Activated CD4-positive, alpha-beta memory T cell treated with anti-CD3 and anti-CD28 coated beads for 36 hours (primary cell): ENCODE data around the gene PTPRN2. TPM values are rescaled to one million over a fixed set of nuclear protein-coding genes. Genes with fewer than 3 reads are reported as not detected.

Experiments used
- CTCF ChIA-PET: fragments of 350-600 bp; sonication (Branson Sonifier 250); formaldehyde crosslinking; loops from one replicate; lab custom pipeline; 2021; ENCODE audit warnings: antibody characterized with exemption, inconsistent platforms; lab: Charles Lee
- POLR2A ChIA-PET: fragments of 350-600 bp; sonication (Branson Sonifier 250); formaldehyde crosslinking; loops from one replicate; lab custom pipeline; 2021; ENCODE audit warnings: antibody characterized with exemption; lab: Charles Lee
- DNase-seq: peaks from one replicate; pipeline ENCODE4 v3.0.0-alpha.2; 2020
- H3K27ac Mint-ChIP-seq: one replicate; pipeline ENCODE4 v1.8.0; 2021; ENCODE audit warnings: mixed read lengths
- H3K27me3 Mint-ChIP-seq: one replicate; pipeline ENCODE4 v1.8.0; 2021; ENCODE audit warnings: mixed read lengths
- H3K36me3 Mint-ChIP-seq: one replicate; pipeline ENCODE4 v1.8.0; 2021; ENCODE audit warnings: mixed read lengths
- H3K4me1 Mint-ChIP-seq: one replicate; pipeline ENCODE4 v1.8.0; 2021; ENCODE audit warnings: low read depth, mixed read lengths
- H3K4me3 Mint-ChIP-seq: one replicate; pipeline ENCODE4 v1.8.0; 2021; ENCODE audit warnings: mild to moderate bottlenecking, mixed read lengths
- H3K9me3 Mint-ChIP-seq: one replicate; pipeline ENCODE4 v1.8.0; 2021; ENCODE audit warnings: mixed read lengths
- intact Hi-C: fragments of 100-400 bp; cut with micrococcal nuclease; formaldehyde crosslinking; loops from one replicate; pipeline ENCODE4 v1.15.1; 2023
- total RNA-seq, 2 experiments: library from RNA; stranded (reverse); gene quantifications; one replicate each; pipeline ENCODE4 v1.2.3, GENCODE V29; 2021

The PTPRN2 gene
- total RNA-seq, 2 experiments from 2014 or later = 0.51 to 0.64 TPM

DNA sequence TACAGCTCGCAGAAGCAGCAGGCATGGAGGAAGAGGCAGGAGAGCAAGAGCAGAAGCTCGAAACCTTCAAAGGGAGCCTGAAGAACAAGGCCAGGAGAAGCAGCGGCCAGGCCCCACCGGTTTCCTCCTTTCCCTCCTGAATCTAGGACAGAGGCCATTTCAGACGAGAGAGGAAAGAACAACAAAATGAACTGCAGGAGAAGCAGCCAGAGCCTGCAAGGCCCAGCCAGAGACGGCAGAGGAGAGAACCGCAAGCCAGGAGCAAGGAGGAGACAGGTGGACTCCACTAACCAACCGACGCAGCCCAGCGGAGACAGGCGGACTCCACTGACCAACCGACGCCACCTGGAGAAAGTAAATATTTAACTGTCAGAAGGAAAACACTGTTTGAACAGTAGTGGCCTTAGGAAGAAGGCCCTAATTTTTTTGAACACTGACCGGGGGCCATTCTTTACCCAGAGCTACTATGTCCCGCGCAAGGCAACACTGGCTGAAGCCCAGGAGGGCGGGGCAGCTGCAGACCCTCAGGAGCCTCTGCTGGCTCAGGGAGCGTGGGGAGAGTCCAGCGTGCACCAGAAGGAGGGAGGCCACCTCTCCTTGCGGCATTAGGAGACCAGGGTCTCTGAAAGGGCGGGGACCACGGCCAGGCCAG lies 559.2 kb downstream of the PTPRN2 start:
- no peak overlapping the region for H3K4me3 Mint-ChIP-seq
- H3K27me3 Mint-ChIP-seq = peaks cover 5% of the 10 kb centered on the region
- intact Hi-C loops = no loop called here
- H3K36me3 Mint-ChIP-seq = peaks cover 3% of the 10 kb centered on the region
- DNase-seq = no peak
- H3K9me3 Mint-ChIP-seq = peaks cover 5% of the 10 kb centered on the region
- no peaks in the 10 kb centered on the region for H3K4me1 Mint-ChIP-seq
- CTCF ChIA-PET = no interaction called here
- POLR2A ChIA-PET = no interaction called here
- H3K27ac Mint-ChIP-seq = no peak overlapping the region

DNA sequence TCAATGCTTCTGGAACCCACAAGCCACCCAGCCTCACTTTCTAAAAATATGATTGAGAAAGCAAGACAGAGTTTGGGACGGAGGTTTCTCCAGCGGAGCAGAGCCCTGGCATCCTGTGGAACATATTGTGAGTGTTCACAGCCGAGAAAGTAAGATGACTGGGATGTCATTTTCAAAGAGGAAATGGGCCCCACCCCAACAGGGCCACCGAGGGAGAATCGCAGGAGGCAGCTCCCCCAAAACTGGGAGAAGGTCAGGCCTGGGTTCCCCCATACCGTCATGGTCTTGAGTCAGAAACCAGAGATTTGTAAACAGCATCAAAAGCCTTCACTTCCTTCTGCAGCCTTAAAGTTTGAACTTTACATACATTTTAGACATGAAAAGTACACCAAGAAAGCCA lies 560.0 kb downstream of the PTPRN2 start:
- no peaks in the 10 kb centered on the region for H3K27me3 Mint-ChIP-seq
- H3K36me3 Mint-ChIP-seq = no peaks in the 10 kb centered on the region
- POLR2A ChIA-PET = no interaction called here
- no peaks in the 10 kb centered on the region for H3K4me1 Mint-ChIP-seq
- H3K4me3 Mint-ChIP-seq = no peak overlapping the region
- no peaks in the 10 kb centered on the region for H3K9me3 Mint-ChIP-seq
- no peak overlapping the region for H3K27ac Mint-ChIP-seq
- CTCF ChIA-PET = no interaction called here
- no peak for DNase-seq
- intact Hi-C loops = no loop called here

DNA sequence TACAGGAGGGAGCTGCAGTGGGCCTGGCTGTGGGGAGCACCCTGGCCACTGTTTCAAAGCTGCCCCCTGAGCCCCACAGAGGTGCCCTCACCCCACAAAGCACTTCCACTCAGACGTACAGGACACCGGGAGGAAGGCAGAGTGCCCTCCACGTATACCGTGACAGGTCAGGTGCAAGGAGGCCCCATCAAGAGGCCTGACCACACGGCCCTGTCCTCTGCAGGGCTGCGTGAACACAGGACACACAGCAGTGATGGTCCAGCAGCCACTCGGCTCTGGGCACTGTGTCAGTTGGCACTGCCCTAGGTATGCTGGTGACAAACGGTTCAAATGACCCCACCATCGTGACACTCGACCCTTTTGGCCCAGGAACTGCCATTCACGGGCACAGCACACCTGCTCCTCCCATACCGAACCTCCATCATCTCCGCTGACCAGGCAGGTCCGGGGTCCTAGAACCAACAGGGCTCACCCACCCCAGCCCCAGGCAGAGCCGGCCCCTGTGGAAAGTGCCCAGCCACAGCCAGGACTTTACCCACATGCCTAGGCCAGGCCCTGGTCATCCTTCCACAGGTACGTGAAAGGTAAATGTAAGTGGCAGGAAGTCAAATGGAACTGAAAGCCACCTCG lies 560.9 kb downstream of the PTPRN2 start:
- CTCF ChIA-PET = no interaction called here
- H3K36me3 Mint-ChIP-seq = no peaks in the 10 kb centered on the region
- POLR2A ChIA-PET = no interaction called here

DNA sequence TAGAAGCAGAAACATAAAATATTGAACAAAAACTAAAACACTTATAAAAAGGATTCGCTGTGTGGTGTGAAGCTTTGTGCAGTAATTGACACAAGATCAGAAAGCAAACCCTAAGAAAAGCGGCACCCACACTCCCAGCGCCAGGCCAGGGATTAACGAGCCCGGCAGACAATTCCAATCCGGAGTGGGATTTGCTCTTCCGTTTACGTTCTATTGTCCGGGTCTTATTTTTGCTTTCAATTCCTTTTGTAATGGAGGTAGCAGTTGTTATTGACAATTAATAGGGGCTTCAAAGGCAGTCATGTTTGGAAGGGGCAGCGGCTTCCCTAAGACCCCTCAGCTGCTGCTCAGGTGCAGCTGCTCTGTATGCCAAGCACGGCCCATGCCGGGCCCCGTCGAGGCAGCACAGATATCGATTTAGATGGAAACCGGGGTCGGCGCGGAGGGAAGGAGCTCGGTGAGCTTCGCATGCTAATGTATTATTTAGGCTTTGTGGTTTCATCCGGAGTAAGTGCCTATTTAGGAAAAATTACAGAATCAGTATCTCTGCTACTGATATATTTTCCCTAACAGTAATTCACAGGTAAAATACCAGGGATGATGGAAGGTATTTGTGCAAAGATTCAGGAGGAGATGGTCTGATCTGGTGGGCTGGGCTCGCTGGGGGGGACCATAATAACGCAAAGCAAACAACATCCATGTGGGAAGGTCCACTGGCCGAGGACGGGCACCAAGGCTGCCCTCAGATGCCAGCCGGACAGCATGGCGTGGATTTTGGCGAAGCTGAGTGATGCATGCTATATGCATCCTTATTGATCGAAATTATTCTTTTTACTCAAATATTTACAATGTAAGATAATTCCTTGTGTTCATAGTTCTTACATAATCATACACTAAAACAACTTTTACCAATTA lies 561.7 kb downstream of the PTPRN2 start:
- Mint-ChIP-seq H3K4me1 (no peaks in the 10 kb centered on the region), H3K27me3 (no peaks in the 10 kb centered on the region), H3K27ac (no peak overlapping the region), H3K4me3 (no peak overlapping the region), H3K9me3 (no peaks in the 10 kb centered on the region), H3K36me3 (no peaks in the 10 kb centered on the region)
- DNase-seq = no peak
- ChIA-PET POLR2A (no interaction called here), CTCF (no interaction called here)
- intact Hi-C loops = no loop called here

More for the DNA sequence above, 560.9 kb downstream of the PTPRN2 start:
- Mint-ChIP-seq H3K27ac (no peak overlapping the region), H3K4me3 (no peak overlapping the region), H3K4me1 (no peaks in the 10 kb centered on the region), H3K27me3 (no peaks in the 10 kb centered on the region), H3K9me3 (no peaks in the 10 kb centered on the region)
- no peak for DNase-seq
- intact Hi-C loops = no loop called here

DNA sequence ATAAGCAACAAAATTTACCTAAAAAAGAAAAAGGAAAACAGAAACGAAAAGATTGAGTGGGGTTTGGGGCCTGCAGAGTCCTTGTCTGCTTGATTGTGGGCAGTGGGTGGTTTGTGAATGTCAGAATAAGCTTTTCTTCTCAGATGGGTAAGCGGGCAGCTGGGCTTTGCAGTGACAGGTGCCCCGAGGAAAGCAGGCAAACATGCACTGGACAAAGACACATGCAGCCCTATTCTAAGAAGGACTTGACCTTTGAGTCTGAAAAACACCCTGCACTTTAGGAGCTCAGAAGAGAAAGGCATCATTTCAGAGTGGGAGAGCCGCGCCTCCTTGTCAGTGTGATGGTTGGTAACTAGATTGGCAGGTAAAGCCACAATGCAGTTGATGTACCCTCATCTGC lies 562.7 kb downstream of the PTPRN2 start:
- H3K4me1 Mint-ChIP-seq = no peaks in the 10 kb centered on the region
- no peak overlapping the region for H3K4me3 Mint-ChIP-seq
- no peak for DNase-seq
- CTCF ChIA-PET = no interaction called here
- H3K27ac Mint-ChIP-seq = no peak overlapping the region
- H3K36me3 Mint-ChIP-seq = no peaks in the 10 kb centered on the region
- H3K9me3 Mint-ChIP-seq = no peaks in the 10 kb centered on the region
- H3K27me3 Mint-ChIP-seq = no peaks in the 10 kb centered on the region
- POLR2A ChIA-PET = no interaction called here
- intact Hi-C loops = no loop called here

DNA sequence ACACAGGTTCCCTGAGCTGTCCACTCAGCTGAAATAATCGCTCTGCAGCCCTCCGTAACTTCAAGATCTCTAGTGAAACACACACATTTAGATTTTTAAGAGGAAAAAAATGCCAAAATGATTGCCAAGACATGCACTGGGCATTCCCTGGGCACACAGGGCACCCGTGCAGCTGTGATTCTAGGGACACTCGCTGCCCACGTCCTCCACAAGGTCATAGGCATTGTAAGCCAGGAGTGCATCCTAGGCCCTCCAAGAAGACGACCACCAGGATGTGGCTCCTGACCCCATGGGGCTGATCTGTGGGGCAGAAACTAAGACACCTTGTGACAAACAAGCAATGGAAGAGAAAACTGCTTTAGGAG lies 563.3 kb downstream of the PTPRN2 start:
- Mint-ChIP-seq H3K4me1 (no peaks in the 10 kb centered on the region), H3K4me3 (no peak overlapping the region), H3K27me3 (no peaks in the 10 kb centered on the region), H3K9me3 (no peaks in the 10 kb centered on the region), H3K36me3 (no peaks in the 10 kb centered on the region), H3K27ac (no peak overlapping the region)
- intact Hi-C loops = no loop called here
- no peak for DNase-seq
- ChIA-PET CTCF (no interaction called here), POLR2A (no interaction called here)

DNA sequence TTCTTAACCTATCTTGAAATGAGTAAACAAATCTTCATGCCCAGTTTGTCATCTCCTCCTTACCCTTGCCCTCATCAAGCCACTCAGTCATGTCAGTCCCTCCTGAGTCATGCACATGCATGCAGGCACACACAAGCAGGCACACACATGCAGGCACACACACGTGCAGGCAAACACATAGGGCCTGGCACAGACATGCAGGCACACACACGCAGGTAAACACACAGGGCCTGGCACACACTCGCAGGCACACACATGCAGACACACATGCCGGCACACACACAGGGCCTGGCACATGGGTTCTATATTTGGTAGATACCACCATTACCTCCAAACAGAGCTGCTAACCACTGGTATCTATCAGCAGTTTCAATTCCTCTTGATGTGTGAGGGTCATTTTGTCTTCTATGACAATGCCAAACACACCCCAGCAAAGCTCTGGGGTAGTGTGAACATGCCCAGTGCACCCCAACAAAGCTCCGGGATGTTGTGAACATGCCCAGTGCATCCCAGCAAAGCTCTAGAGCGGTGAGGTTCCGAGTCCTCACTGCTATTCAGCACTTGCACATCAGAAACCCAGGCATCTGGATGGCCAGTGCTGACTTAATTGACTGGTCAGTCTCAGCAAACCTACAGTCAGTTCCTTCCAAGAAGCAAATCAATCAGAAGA lies 563.8 kb downstream of the PTPRN2 start:
- ChIA-PET CTCF (no interaction called here), POLR2A (no interaction called here)
- H3K27ac Mint-ChIP-seq = no peak overlapping the region
- no peaks in the 10 kb centered on the region for H3K9me3 Mint-ChIP-seq
- H3K27me3 Mint-ChIP-seq = no peaks in the 10 kb centered on the region
- no peak overlapping the region for H3K4me3 Mint-ChIP-seq
- no peak for DNase-seq
- no peaks in the 10 kb centered on the region for H3K36me3 Mint-ChIP-seq
- H3K4me1 Mint-ChIP-seq = no peaks in the 10 kb centered on the region
- intact Hi-C loops = no loop called here

DNA sequence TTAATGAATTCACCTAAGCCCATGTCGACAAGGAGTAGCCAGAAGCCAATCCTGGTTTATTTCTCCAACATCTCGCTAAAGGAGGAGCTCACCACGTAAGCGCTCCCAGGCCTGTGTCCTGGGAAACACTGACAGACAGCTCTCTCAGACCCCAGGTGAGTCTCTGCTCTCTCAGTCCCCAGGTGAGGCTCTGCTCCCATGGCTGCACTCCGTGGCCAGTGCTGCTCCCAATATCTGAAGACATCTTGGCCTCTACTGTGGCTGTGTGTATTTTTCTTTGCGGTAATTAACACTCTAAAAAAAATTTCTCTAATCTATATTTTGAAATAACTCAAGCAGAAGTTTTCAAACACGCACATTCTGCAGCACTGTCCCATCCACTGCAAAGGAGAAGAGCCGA lies 564.5 kb downstream of the PTPRN2 start:
- no peaks in the 10 kb centered on the region for H3K36me3 Mint-ChIP-seq
- H3K9me3 Mint-ChIP-seq = no peaks in the 10 kb centered on the region
- intact Hi-C loops = no loop called here
- ChIA-PET CTCF (no interaction called here), POLR2A (no interaction called here)
- no peak for DNase-seq
- no peak overlapping the region for H3K27ac Mint-ChIP-seq
- H3K4me1 Mint-ChIP-seq = no peaks in the 10 kb centered on the region
- H3K27me3 Mint-ChIP-seq = no peaks in the 10 kb centered on the region
- H3K4me3 Mint-ChIP-seq = no peak overlapping the region

DNA sequence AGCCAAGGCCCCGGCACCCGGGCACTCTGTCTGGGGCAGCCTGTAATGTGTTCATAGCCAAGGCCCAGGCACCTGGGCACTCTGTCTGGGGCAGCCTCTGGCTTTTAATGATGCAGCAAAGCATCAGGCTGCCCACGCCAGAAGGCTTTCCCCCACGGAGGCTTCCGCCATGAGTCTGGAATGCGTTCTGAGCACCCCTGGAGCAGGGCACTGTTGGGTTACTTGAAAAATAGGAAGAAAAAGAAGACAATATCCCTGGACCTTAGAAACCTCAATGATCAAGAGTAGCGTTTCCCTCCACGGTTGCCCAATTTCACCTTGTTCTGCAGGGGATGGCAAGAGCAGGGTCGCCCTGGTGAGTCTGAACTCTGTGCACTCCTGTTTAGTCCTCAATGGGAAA lies 565.0 kb downstream of the PTPRN2 start:
- Mint-ChIP-seq H3K27me3 (no peaks in the 10 kb centered on the region), H3K9me3 (no peaks in the 10 kb centered on the region), H3K4me3 (no peak overlapping the region), H3K4me1 (no peaks in the 10 kb centered on the region), H3K27ac (no peak overlapping the region), H3K36me3 (no peaks in the 10 kb centered on the region)
- intact Hi-C loops = no loop called here
- POLR2A ChIA-PET = no interaction called here
- CTCF ChIA-PET = no interaction called here
- no peak for DNase-seq

DNA sequence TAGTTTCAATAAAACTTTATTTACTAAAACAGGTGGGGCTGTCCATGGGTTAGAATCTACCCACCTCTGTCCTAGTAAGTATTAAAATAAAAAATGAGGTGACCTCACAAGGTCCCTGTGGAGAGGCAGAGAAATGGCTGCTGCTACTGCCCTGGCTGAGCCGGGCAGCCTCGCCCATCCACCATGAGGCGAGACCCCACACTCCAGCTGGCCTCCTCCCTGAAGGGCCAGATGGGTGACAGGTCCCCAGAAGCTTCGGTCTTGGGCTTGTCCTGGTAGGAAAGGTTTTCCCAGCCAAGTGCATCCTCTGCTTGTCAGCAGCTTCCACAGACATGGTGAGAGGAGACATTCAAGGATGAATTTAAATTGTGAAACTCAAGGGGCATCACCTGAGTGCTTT lies 565.8 kb downstream of the PTPRN2 start:
- Mint-ChIP-seq H3K27me3 (no peaks in the 10 kb centered on the region), H3K4me3 (no peak overlapping the region), H3K27ac (no peak overlapping the region), H3K4me1 (no peaks in the 10 kb centered on the region), H3K9me3 (no peaks in the 10 kb centered on the region), H3K36me3 (no peaks in the 10 kb centered on the region)
- POLR2A ChIA-PET = no interaction called here
- intact Hi-C loops = no loop called here
- CTCF ChIA-PET = no interaction called here
- DNase-seq = no peak

DNA sequence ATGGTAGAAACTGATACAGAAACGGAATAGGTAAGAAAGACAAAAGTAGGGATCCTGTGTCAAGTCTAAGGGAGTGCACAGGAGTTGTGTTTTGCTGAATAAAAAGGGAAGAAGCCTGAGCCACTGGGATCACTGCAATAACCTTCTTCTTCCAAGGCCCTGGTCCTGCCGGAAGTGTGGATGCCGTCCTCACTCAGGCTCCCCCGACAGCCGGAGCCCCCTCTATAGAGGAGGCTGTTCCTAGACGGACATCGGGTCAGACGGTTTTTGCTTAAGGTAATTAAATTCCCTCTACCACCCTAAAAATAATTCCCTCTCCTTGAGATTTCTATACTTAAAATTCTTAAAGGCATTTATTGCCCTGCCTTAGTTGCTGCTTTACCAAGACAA lies 566.9 kb downstream of the PTPRN2 start:
- no peaks in the 10 kb centered on the region for H3K4me1 Mint-ChIP-seq
- no peaks in the 10 kb centered on the region for H3K27me3 Mint-ChIP-seq
- intact Hi-C loops = no loop called here
- ChIA-PET CTCF (no interaction called here), POLR2A (no interaction called here)
- no peaks in the 10 kb centered on the region for H3K9me3 Mint-ChIP-seq
- H3K4me3 Mint-ChIP-seq = no peak overlapping the region
- H3K36me3 Mint-ChIP-seq = no peaks in the 10 kb centered on the region
- DNase-seq = no peak
- no peak overlapping the region for H3K27ac Mint-ChIP-seq
